DOHH2 (cell line): Measurements from ENCODE around the gene RAC2.
A peak's percentile ranks its signal among the peaks of the same experiment; 100 is the strongest.

ENCODE experiments used
- H3F3A ChIP-seq: fragments of 200-600 bp; sonication (generic), shearing (Covaris generic); 2 replicates; pipeline ENCODE4 v1.6.0; 2016; ENCODE audit warnings: antibody characterized with exemption, mild to moderate bottlenecking; ENCODE audit not compliant: control insufficient read depth, insufficient read depth
- H3K27ac ChIP-seq: fragments of 200-600 bp; sonication (generic); 2 replicates; pipeline ENCODE4 v1.5.1; 2014; ENCODE audit warnings: low read depth, mild to moderate bottlenecking, low read length, moderate library complexity
- H3K27me3 ChIP-seq: fragments of 200-600 bp; sonication (generic); 2 replicates; pipeline ENCODE4 v1.6.1; 2014; ENCODE audit warnings: mild to moderate bottlenecking, low read length, mixed read lengths; ENCODE audit not compliant: control insufficient read depth
- H3K36me3 ChIP-seq: fragments of 200-600 bp; sonication (generic); 2 replicates; pipeline ENCODE4 v1.6.1; 2014; ENCODE audit warnings: mild to moderate bottlenecking, low read length, moderate library complexity, mixed read lengths; ENCODE audit not compliant: control insufficient read depth
- H3K4me1 ChIP-seq: fragments of 200-600 bp; sonication (generic); 2 replicates; pipeline ENCODE4 v1.6.1; 2014; ENCODE audit warnings: mild to moderate bottlenecking, low read length, mixed read lengths; ENCODE audit not compliant: control insufficient read depth
- H3K4me2 ChIP-seq: fragments of 200-600 bp; sonication (generic); 2 replicates; pipeline ENCODE4 v1.6.0; 2014; ENCODE audit warnings: mild to moderate bottlenecking, low read length, moderate library complexity
- H3K4me3 ChIP-seq: fragments of 200-600 bp; sonication (generic); 2 replicates; pipeline ENCODE4 v1.5.1; 2014; ENCODE audit warnings: mild to moderate bottlenecking, low read length, mixed read lengths
- H3K79me2 ChIP-seq: fragments of 200-600 bp; sonication (generic); 2 replicates; pipeline ENCODE4 v1.6.1; 2014; ENCODE audit warnings: mild to moderate bottlenecking, low read length, mixed read lengths; ENCODE audit not compliant: control insufficient read depth
- H3K9me2 ChIP-seq: fragments of 200-600 bp; sonication (generic); replicated peaks from 2 replicates; pipeline ENCODE4 v1.6.1; 2014; ENCODE audit warnings: mild to moderate bottlenecking, low read length, mixed read lengths; ENCODE audit not compliant: control insufficient read depth
- H3K9me3 ChIP-seq: fragments of 200-600 bp; sonication (generic); 2 replicates; pipeline ENCODE4 v1.6.1; 2014; ENCODE audit warnings: antibody characterized with exemption, low read length, mixed read lengths; ENCODE audit not compliant: control insufficient read depth, insufficient read depth
- H4K20me1 ChIP-seq: fragments of 200-600 bp; sonication (generic); 2 replicates; pipeline ENCODE4 v1.6.0; 2014; ENCODE audit warnings: low read depth, mild to moderate bottlenecking, antibody characterized with exemption, low read length, moderate library complexity; ENCODE audit not compliant: control insufficient read depth, insufficient read depth
- CTCF ChIP-seq: fragments of 200-600 bp; sonication (generic); IDR thresholded peaks from one replicate; pipeline ENCODE4 v1.5.1; 2014; ENCODE audit warnings: antibody characterized with exemption, mild to moderate bottlenecking, low read depth, low read length; ENCODE audit not compliant: poor library complexity, severe bottlenecking
- EZH2phosphoT487 ChIP-seq: fragments of 200-600 bp; sonication (generic); IDR thresholded peaks from 2 replicates; pipeline ENCODE4 v1.6.1; 2017; ENCODE audit warnings: borderline replicate concordance, mild to moderate bottlenecking, antibody characterized with exemption, low read length, moderate library complexity, mixed read lengths

RAC2 gene

DNA sequence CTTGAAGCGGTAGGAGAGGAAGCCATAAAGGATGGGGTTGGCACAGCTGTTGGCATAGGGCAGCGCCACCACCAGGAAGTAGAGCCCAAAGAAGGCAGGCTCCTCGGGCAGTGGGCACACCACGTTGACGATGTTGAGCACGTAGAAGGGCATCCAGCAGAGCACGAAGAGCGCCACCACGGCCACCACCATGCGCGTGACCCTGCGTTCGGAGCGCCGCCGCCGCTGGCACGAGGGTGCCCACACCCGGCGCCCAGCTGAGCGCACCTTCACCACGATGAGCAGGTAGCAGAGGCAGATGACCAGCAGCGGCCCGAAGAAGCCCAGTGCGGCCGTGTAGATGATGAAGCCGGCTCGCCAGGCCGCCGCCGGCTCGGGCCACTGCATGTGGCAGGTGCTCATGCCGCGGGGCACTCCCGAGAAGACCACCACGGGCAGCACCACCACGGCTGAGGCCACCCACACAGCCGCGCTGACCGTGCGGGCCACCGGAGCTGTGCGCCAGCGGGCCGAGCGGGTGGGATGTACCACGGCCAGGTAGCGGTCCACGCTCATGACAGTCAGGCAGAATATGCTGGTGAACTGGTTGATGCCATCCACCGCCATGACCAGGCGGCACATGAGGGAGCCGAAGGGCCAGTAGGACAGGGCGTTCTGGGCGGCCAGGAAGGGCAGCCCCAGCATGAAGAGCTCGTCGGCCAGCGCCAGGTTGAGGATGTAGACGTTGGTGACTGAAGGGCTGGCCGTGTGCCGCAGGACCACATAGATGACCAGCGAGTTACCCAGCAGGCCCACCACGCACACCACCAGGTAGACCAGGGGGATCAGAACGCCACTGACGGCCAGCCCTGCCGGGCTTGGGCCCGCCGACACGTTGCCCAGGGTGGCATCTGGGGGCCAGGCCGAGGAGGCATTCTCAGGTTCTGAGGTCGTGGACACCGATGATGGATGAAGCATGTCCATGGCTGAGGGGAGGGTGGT lies 36.9 kb downstream of the RAC2 start:
- no peak overlapping the region for H3K4me3 ChIP-seq
- no peaks in the 10 kb centered on the region for H4K20me1 ChIP-seq

DNA sequence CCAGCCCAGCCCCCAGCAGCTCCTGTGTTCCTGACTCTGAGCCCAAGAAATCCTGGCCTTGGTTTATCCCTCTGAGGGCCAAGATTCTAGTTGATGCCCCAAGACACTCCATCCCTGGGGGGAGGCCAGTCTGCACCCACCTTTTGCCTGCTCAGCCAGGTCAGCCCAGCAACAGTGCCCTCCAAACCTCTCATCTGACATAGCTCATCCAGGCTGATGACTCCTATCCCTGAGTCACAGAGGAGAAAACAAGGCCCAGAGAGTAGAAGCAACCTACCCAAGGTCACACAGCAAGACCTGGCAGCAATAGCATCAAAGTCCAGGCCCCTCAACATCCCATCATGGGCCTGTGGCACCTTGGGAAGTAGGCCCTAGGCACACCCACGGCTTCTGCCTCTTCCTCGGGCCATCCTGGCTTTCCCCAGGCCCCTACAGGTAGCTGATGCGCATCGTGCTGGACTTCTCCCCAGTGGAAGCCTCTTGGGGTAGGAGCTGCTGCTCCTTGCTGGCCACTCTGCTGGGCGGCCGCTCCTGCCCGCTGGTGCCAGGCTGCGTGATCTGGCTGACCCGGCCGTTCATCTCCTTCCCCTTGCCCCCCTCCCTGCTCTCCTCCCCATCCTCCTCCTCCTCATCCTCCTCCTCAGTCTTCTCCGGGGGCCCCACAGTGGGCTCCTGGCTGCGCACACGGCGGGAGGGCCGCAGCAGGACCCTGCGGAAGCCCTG lies 37.8 kb downstream of the RAC2 start:
- H3K27me3 ChIP-seq = no peaks in the 10 kb centered on the region

More for the DNA sequence above, 36.9 kb downstream of the RAC2 start:
- no peak overlapping the region for H3K4me2 ChIP-seq
- TF ChIP-seq CTCF (no peak), EZH2phosphoT487 (no peak)
- no peak overlapping the region for H3K27ac ChIP-seq
- H3K36me3 ChIP-seq = no peaks in the 10 kb centered on the region
- H3K9me3 ChIP-seq = no peaks in the 10 kb centered on the region
- H3K79me2 ChIP-seq = no peaks in the 10 kb centered on the region
- H3K4me1 ChIP-seq = peaks cover 23% of the 10 kb centered on the region
- H3K9me2 ChIP-seq = no peaks in the 10 kb centered on the region
- no peaks in the 10 kb centered on the region for H3K27me3 ChIP-seq
- H3F3A ChIP-seq = no peaks in the 10 kb centered on the region

GRCh38 chr22:37205046-37205445 lies 39.0 kb downstream of the RAC2 start:
- Histone ChIP-seq H3K9me2 (no peaks in the 10 kb centered on the region), H3K9me3 (no peaks in the 10 kb centered on the region), H4K20me1 (no peaks in the 10 kb centered on the region), H3K27ac (no peak overlapping the region), H3K4me2 (peak overlapping the region; percentile 32), H3K4me1 (peaks cover 27% of the 10 kb centered on the region), H3K36me3 (no peaks in the 10 kb centered on the region), H3K27me3 (no peaks in the 10 kb centered on the region), H3F3A (no peaks in the 10 kb centered on the region; the same call in 1 of the 2 replicates), H3K4me3 (no peak overlapping the region), H3K79me2 (no peaks in the 10 kb centered on the region)
- TF ChIP-seq EZH2phosphoT487 = no peak
- no peak for TF ChIP-seq CTCF

More for the DNA sequence above, 37.8 kb downstream of the RAC2 start:
- Histone ChIP-seq H3K9me2 (no peaks in the 10 kb centered on the region), H3K9me3 (no peaks in the 10 kb centered on the region), H3K36me3 (no peaks in the 10 kb centered on the region), H3K4me3 (no peak overlapping the region), H4K20me1 (no peaks in the 10 kb centered on the region), H3K27ac (no peak overlapping the region), H3K79me2 (no peaks in the 10 kb centered on the region), H3K4me2 (no peak overlapping the region), H3K4me1 (peaks cover 18% of the 10 kb centered on the region), H3F3A (no peaks in the 10 kb centered on the region)
- TF ChIP-seq CTCF (no peak), EZH2phosphoT487 (no peak)
